GM12892 (cell line): Measurements from ENCODE around the gene EPHB1.

Experiments
- POLR2A ChIP-seq: IDR thresholded peaks from 2 replicates; pipeline ENCODE4 v1.6.1; 2011; ENCODE audit warnings: low read depth, low read length, control low read depth
- POLR2AphosphoS5 ChIP-seq: IDR thresholded peaks from 2 replicates; pipeline ENCODE4 v1.6.1; 2011; ENCODE audit warnings: low read depth, low read length, control low read depth
- TAF1 ChIP-seq: IDR thresholded peaks from 2 replicates; pipeline ENCODE4 v1.6.1; 2011; ENCODE audit warnings: low read depth, mild to moderate bottlenecking, control low read depth, low read length, borderline replicate concordance

GRCh38 chr3:134886991-134887390, 91.9 kb downstream of the EPHB1 start:
- TF ChIP-seq POLR2A (no peak), POLR2AphosphoS5 (no peak), TAF1 (no peak)
